Activated CD8-positive, alpha-beta memory T cell treated with anti-CD3 and anti-CD28 coated beads, Interleukin-2, amount 50 U/mL, for 24 hours (primary cell): ENCODE measurements around the gene KCNQ1.

Experiments
- DNase-seq: peaks from one replicate; pipeline ENCODE4 v3.0.0-alpha.2; 2020; ENCODE audit errors: extremely low read depth

KCNQ1 gene

GRCh38 chr11:2796508-2797113 lies 351.8 kb downstream of the KCNQ1 start:
- DNase-seq: no peak

GRCh38 chr11:2797121-2797711 lies 352.4 kb downstream of the KCNQ1 start:
- DNase-seq: no peak

GRCh38 chr11:2797741-2798361 lies 353.0 kb downstream of the KCNQ1 start:
- DNase-seq: no peak

GRCh38 chr11:2798951-2799761 lies 354.3 kb downstream of the KCNQ1 start:
- DNase-seq: no peak

- no peak for DNase-seq
These were observed 355.3 kb downstream of the KCNQ1 start for GRCh38 chr11:2799881-2800654.

GRCh38 chr11:2800655-2801531 lies 356.1 kb downstream of the KCNQ1 start:
- DNase-seq: no peak

GRCh38 chr11:2801711-2802388 lies 357.0 kb downstream of the KCNQ1 start:
- no peak for DNase-seq

- no peak for DNase-seq
These were observed 357.8 kb downstream of the KCNQ1 start for GRCh38 chr11:2802389-2803185.

- DNase-seq: no peak
These were observed 358.6 kb downstream of the KCNQ1 start for GRCh38 chr11:2803186-2804091.

- DNase-seq: no peak
These were observed 359.4 kb downstream of the KCNQ1 start for GRCh38 chr11:2804189-2804588.

- DNase-seq: no peak
These were observed 360.0 kb downstream of the KCNQ1 start for GRCh38 chr11:2804701-2805387.

- DNase-seq: no peak
These were observed 360.7 kb downstream of the KCNQ1 start for GRCh38 chr11:2805388-2806056.

GRCh38 chr11:2806351-2807024 lies 361.7 kb downstream of the KCNQ1 start:
- DNase-seq: no peak

GRCh38 chr11:2807025-2807681 lies 362.3 kb downstream of the KCNQ1 start:
- no peak for DNase-seq

GRCh38 chr11:2807801-2808241 lies 363.0 kb downstream of the KCNQ1 start:
- no peak for DNase-seq
